Measurements from ENCODE around the gene METTL2A. TPM values are rescaled to one million over a fixed set of nuclear protein-coding genes. Genes with fewer than 3 reads are reported as not detected.
"Not testable (repeated sequence)": the region's sequence is repeated elsewhere in the genome, so short reads cannot be mapped to it uniquely, and the experiment has no call there.

Gene METTL2A
- polyA plus RNA-seq, 4 donors, result 16.3 to 24.1 (median 23.3) TPM

DNA sequence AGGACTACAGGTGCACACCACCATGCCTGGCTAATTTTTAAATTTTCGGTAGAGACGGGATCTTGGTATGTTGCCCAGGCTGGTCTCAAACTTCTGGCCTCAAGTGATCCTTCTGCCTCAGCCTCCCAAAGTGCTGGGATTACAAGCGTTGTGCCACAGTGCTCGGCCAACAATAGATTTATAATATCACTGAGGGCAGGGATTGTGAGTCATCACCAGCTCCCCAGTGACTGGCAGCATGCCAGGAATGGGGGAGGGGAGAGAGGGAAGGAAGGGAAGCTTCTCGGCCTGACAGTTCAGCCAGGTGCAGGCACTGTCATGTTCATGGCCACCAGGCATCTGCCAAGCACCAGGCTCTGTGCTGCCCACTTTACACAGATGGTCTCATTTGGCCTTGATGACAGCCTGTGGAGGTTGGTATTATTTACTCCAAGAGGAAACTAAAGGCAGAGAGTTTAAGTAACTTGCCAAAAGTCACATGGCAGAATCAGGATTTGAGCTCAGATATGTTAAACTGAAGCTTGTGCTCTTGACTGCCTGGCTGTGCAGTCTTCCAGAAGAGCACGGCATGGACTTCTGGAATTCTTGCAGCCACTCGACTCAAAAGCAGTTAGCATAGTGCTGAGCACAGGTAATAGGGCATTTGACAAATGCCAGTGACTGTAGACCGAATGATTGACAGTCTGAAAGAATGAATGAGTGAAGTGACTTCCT, 47.1 kb downstream of the METTL2A start:
- DNase-seq (ENCODE audit: low read depth in 4 of 4, low spot score in 3 of 4), result not testable (repeated sequence)

GRCh38 chr17:62471380-62471880, 47.7 kb downstream of the METTL2A start:
- not testable (repeated sequence) for DNase-seq (ENCODE audit: low read depth in 4 of 4, low spot score in 3 of 4)

GRCh38 chr17:62473030-62473982, 49.6 kb downstream of the METTL2A start:
- not testable (repeated sequence) for DNase-seq (ENCODE audit: low read depth in 4 of 4, low spot score in 3 of 4)

- not testable (repeated sequence) for DNase-seq (ENCODE audit: low read depth in 4 of 4, low spot score in 3 of 4)
Observed at GRCh38 chr17:62477111-62477510, 53.4 kb downstream of the METTL2A start.

- DNase-seq (ENCODE audit: low read depth in 4 of 4, low spot score in 3 of 4), result not testable (repeated sequence)
Observed at GRCh38 chr17:62477718-62478408, 54.2 kb downstream of the METTL2A start.

- DNase-seq (ENCODE audit: low read depth in 4 of 4, low spot score in 3 of 4), result peak in 3 of 4 donors; percentile 52 to 66 (median 64)
Observed at GRCh38 chr17:62478424-62478879, 54.8 kb downstream of the METTL2A start, which contains the start of gene TLK2. TLK2 (plus strand) TSS chr17:62478825; CDS start chr17:62481126, 2,301 bp downstream.

- DNase-seq (ENCODE audit: low read depth in 4 of 4, low spot score in 3 of 4), result not testable (repeated sequence)
Observed at GRCh38 chr17:62478880-62479638, 55.4 kb downstream of the METTL2A start.

GRCh38 chr17:62479639-62480258, 56.1 kb downstream of the METTL2A start:
- DNase-seq (ENCODE audit: low read depth in 4 of 4, low spot score in 3 of 4), result not testable (repeated sequence)

DNA sequence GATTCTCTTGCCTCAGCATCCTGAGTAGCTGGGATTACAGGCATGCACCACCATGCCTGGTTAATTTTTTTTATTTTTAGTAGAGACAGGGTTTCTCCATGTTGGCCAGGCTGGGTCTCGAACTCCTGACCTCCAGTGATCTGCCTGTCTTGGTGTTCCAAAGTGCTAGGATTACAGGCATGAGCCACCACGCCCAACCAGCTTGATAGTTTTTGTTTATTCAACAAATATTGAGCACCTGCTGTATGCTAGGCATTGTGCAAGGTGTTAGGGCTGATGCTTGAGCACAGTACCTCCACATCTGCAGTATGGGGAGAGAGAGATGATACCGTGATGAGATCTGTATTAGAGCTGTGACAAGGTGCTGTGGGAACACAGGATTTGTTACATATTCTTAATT, 58.9 kb downstream of the METTL2A start:
- DNase-seq (ENCODE audit: low read depth in 4 of 4, low spot score in 3 of 4), result not testable (repeated sequence)

GRCh38 chr17:62490990-62491389, 67.3 kb downstream of the METTL2A start:
- not testable (repeated sequence) for DNase-seq (ENCODE audit: low read depth in 4 of 4, low spot score in 3 of 4)

- not testable (repeated sequence) for DNase-seq (ENCODE audit: low read depth in 4 of 4, low spot score in 3 of 4)
Observed at GRCh38 chr17:62493049-62493655, 69.5 kb downstream of the METTL2A start.

DNA sequence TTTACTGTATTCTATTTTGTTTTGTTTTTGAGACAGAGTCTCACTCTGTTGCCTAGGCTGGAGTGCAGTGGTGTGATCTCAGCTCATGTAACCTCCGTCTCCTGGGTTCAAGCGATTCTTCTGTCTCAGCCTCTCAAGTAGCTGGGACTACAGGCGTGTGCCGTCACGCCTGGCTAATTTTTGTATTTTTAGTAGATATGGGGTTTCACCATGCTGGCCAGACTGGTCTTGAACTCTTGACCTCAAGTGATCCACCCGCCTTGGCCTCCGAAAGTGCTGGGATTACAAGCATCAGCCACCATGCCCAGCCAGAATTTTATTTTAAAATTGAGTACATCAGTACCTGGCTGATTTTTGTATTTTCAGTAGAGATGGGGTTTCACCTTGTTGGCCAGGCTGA, 70.4 kb downstream of the METTL2A start:
- DNase-seq (ENCODE audit: low read depth in 4 of 4, low spot score in 3 of 4), result not testable (repeated sequence)

- DNase-seq (ENCODE audit: low read depth in 4 of 4, low spot score in 3 of 4), result not testable (repeated sequence)
Observed at GRCh38 chr17:62496344-62496743, 72.6 kb downstream of the METTL2A start.

- DNase-seq (ENCODE audit: low read depth in 4 of 4, low spot score in 3 of 4), result not testable (repeated sequence)
Observed at GRCh38 chr17:62498796-62499195, 75.1 kb downstream of the METTL2A start.

Other genes with a start within 250 kb of the METTL2A start
- gene EFCAB3, start 43.3 kb upstream of the METTL2A start, polyA plus RNA-seq (ENCODE audit: insufficient read length in 4 of 4), result under 1 TPM; 0.10 to 0.40 (median 0.22) TPM
- gene TLK2, start 54.9 kb downstream of the METTL2A start, polyA plus RNA-seq (ENCODE audit: insufficient read length in 4 of 4), result 10 to 100 TPM; 61.2 to 88.5 (median 65.8) TPM
- gene MRC2, start 203.8 kb downstream of the METTL2A start, polyA plus RNA-seq (ENCODE audit: insufficient read length in 4 of 4), result 100 to 1,000 TPM in 1 of 4 donors, 10 to 100 TPM in 3; 67.1 to 190 (median 70.1) TPM